ENCODE measurements around the gene ASAP2.

The ASAP2 gene

DNA sequence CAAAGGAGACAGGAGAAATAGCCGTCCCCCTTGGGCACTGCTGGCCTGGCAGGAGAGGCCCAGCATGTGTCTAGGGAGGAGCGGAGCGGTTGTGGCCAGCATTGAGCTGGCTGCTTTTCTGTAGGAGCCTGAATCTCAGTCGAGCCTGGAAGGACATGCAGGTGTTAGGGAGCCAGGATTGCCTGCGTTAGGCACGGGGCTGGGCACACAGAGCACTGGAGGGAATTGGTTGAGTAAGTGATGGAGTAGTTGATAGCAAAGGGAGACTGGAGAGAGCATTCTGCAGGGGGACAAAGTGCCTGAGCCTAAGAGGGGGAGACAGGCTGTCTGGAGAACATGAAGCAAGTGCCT lies 22.8 kb downstream of the ASAP2 start:
- in situ Hi-C loops (cut with HindIII; ENCODE audit: low pct_ligation_motif_present, low sequenced_read_pairs) = no loop called here
- H3K27ac ChIP-seq = peak overlapping the region; percentile 77
- no peaks in the 10 kb centered on the region for H3K27me3 ChIP-seq (replicated peaks)
- TF ChIP-seq, protein P1, sequence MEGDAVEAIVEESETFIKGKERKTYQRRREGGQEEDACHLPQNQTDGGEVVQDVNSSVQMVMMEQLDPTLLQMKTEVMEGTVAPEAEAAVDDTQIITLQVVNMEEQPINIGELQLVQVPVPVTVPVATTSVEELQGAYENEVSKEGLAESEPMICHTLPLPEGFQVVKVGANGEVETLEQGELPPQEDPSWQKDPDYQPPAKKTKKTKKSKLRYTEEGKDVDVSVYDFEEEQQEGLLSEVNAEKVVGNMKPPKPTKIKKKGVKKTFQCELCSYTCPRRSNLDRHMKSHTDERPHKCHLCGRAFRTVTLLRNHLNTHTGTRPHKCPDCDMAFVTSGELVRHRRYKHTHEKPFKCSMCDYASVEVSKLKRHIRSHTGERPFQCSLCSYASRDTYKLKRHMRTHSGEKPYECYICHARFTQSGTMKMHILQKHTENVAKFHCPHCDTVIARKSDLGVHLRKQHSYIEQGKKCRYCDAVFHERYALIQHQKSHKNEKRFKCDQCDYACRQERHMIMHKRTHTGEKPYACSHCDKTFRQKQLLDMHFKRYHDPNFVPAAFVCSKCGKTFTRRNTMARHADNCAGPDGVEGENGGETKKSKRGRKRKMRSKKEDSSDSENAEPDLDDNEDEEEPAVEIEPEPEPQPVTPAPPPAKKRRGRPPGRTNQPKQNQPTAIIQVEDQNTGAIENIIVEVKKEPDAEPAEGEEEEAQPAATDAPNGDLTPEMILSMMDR (IDR thresholded peaks at IDR 0.05; ENCODE audit: low read depth, low read length, missing control alignments) = no peak
- no peaks in the 10 kb centered on the region for H3K36me3 ChIP-seq (replicated peaks)
- H3K4me3 ChIP-seq (ENCODE audit: low read depth, low read length) = no peak overlapping the region
- no peak for DNase-seq

DNA sequence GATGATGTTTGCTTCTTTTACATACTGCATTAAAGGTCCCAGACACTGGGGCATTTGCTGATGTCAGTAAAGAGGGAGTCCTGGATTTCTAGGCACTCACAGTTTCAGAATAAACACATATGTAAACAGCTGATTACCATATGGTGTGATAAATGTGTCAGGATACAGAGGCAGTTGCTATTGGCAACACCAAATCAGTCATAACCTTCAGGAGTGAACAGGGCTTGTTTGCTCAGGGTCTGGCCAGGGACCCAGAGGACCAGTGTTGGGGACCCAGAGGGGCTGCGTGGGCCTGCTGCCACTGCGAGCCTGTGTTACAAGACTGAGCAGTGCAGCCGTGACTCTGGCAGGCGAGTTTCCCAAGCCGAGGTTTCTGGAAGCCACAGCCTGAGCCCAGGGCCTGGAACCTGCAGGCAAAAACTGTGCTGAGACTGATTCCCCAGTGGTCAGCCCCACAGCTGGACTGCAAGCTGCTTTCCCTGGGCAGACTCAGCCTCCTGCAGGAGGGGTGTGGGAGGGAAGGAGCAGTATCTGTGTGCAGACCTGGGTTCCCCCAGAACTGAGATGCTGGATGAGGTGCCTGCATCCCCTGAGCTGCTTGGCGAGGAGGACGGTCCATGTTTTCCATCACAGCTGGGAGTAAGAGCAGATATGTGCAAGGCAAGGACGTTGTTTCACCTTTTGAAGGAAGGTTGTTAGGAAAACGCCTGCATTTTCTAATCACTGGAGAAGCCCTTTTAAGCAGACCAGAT lies 23.6 kb downstream of the ASAP2 start:
- no peak overlapping the region for H3K4me3 ChIP-seq (ENCODE audit: low read depth, low read length)
- H3K27me3 ChIP-seq (replicated peaks) = no peaks in the 10 kb centered on the region
- peak overlapping the region; percentile 77 for H3K27ac ChIP-seq
- peak; percentile 40 for DNase-seq
- in situ Hi-C loops (cut with HindIII; ENCODE audit: low pct_ligation_motif_present, low sequenced_read_pairs) = no loop called here
- TF ChIP-seq, protein P1 (IDR thresholded peaks at IDR 0.05; ENCODE audit: low read depth, low read length, missing control alignments) = peak; percentile 47
- no peaks in the 10 kb centered on the region for H3K36me3 ChIP-seq (replicated peaks)

DNA sequence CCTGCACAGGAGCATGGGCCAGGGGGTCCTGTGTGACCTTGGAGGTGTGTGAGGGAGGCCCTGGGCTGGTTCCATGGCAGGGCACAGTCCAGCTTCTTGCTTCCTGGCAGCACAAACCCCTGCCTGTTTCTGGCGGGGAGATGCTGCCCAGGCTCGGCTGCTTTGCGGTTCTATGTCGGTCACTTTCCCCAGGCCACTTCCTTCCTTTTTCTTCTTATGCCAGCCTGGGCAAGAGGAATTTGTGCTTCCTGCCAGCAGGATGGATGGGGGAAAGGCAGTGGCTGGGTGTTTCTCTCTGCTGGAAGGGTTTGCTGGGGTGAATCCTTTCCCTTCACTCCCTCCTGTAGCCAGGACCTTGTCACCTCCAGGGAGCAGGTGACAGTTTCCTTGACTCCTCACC lies 24.3 kb downstream of the ASAP2 start:
- Histone ChIP-seq H3K27me3 (replicated peaks) (no peaks in the 10 kb centered on the region), H3K27ac (no peak overlapping the region), H3K36me3 (replicated peaks) (no peaks in the 10 kb centered on the region), H3K4me3 (ENCODE audit: low read depth, low read length) (no peak overlapping the region)
- in situ Hi-C loops (cut with HindIII; ENCODE audit: low pct_ligation_motif_present, low sequenced_read_pairs) = no loop called here
- TF ChIP-seq, protein P1 (IDR thresholded peaks at IDR 0.05; ENCODE audit: low read depth, low read length, missing control alignments) = no peak
- no peak for DNase-seq

DNA sequence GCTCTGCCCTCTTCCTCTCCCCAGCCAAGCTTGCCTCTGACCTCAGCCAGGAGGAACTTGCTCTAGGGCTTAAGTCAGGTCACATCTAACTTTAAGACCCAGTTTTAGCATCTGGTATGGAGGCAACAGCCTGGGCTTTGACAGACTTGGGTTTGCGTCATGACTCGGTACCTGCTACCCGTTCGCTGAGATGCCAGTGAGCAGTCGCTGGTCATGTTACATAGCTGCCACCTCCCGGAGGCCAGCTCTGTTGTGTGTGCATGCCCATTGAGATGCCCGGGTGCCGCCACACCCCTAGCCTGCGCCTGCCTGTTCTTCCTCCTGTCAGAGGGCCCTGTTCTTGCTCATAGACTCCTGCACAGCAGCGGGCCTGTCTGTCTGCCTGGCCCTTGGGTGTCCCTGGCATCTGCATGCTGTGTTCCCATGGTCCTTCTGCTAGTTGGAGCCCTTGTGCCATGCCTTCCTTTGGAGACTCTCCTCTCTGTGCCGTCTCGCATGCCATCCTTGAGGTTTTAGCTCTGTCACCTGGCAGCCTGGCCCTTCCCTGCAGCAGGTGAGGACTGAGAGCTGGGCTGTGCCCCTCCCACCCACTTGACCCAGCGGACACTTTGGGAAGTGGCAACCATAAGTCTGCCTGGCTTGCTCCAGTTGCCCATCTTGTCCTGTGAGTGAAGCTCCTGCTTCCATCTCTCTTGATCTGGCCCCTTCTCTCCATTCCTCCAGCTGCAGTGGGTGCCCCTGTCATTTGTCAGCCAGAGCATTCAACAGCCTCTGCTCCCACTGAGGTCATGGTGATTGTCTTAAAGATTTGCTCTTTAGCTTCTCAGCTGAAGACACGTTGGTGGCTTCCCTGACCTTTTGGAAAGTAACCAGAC lies 24.9 kb downstream of the ASAP2 start:
- TF ChIP-seq, protein P1 (IDR thresholded peaks at IDR 0.05; ENCODE audit: low read depth, low read length, missing control alignments) = no peak
- no peak for DNase-seq
- no peak overlapping the region for H3K27ac ChIP-seq
- no peaks in the 10 kb centered on the region for H3K36me3 ChIP-seq (replicated peaks)
- in situ Hi-C loops (cut with HindIII; ENCODE audit: low pct_ligation_motif_present, low sequenced_read_pairs) = no loop called here
- H3K4me3 ChIP-seq (ENCODE audit: low read depth, low read length) = no peak overlapping the region
- no peaks in the 10 kb centered on the region for H3K27me3 ChIP-seq (replicated peaks)

DNA sequence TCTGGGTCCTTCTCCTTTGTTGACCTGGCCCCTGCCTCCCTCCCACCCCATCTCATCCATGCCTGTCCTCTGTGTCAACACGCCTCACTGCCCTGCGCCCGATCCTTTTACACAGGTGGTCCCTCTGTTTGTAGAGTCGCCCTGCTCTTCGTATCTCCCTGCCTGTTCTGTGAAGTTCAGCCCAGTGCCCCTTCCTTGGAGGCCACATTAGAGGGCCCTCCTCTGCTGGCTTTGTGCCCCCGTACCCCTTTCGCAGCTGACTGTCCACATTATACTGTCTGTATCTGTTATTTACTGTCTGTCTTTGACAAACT lies 25.5 kb downstream of the ASAP2 start:
- Histone ChIP-seq H3K27ac (no peak overlapping the region), H3K36me3 (replicated peaks) (no peaks in the 10 kb centered on the region), H3K4me3 (ENCODE audit: low read depth, low read length) (no peak overlapping the region), H3K27me3 (replicated peaks) (no peaks in the 10 kb centered on the region)
- TF ChIP-seq, protein P1 (IDR thresholded peaks at IDR 0.05; ENCODE audit: low read depth, low read length, missing control alignments) = no peak
- in situ Hi-C loops (cut with HindIII; ENCODE audit: low pct_ligation_motif_present, low sequenced_read_pairs) = no loop called here
- DNase-seq = no peak

Data from brain microvascular endothelial cell (primary cell).